ENCODE data around the gene NOSIP.

NOSIP gene

DNA sequence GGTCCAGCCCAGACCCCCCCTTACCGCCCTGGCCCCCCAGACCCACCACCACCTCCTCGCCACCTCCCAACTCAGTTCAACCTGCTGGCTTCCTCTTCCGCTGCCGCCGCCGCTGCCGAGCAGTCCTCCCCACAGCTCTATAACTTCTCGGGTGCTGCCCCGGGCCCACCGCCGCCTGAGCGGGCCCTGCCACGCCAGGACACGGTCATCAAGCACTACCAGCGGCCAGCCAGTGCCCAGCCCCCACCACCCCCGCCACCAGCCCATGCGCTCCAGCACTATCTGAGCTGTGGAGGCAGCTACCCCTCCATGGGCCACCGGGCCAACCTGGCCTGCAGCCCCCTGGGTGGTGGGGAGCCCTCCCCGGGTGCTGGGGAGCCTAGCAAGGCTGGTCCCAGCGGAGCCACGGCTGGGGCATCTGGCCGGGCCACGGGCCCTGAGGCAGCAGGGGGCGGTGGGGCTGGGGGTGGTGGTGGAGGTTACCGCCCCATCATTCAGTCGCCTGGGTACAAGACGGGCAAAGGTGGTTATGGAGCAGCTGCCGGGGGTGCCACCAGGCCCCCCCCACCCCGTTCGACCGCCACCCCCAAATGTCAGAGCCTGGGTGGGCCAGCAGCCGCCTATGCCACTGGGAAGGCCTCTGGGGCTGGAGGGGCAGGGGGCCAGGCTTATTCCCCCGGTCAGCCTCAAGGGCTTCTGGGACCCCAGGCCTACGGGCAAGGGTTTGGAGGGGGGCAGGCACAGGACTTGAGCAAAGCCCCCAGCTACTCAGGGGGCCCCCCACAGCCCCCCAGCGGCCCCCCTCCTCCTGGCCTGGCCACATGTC is 14.8 kb upstream of the NOSIP start:
- DNase-seq, result no peak

DNA sequence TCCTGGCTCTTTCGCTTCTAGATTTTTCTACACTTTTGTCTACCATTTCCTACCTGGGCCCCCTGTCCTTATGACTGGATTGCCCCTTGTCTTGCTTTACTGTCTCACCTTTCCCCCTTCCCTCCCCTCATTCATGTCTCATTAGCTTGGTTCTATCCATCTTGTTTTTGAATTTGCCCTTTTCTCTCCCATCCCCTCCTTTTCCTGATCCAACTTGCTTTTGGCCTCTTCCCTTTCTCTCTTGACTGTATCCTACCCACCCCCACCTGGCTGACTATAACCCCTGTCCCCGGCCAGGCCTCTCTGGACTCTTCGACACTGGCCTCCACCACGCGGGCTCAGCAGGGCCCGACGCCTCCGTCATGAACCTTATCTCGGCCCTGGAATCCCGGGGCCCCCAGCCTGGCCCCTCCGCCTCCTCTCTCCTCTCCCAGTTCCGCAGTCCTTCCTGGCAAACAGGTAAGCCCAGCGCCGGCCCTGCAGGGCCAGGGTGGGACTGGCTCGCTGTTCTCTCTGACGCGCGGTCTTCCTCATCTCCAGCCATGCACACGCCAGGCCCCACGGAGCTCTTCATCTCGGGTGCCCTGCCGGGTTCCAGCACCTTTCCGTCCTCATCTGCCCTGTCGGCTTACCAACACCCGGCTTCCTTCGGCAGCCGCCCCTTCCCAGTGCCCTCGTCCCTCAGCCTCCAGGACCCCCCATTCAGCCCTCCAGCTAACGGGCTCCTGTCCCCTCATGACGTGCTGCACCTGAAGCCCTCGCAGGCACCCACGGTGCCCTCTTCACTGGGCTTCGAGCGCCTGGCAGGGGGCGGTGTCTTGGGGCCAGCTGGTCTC is 14.0 kb upstream of the NOSIP start:
- no peak for DNase-seq

DNA sequence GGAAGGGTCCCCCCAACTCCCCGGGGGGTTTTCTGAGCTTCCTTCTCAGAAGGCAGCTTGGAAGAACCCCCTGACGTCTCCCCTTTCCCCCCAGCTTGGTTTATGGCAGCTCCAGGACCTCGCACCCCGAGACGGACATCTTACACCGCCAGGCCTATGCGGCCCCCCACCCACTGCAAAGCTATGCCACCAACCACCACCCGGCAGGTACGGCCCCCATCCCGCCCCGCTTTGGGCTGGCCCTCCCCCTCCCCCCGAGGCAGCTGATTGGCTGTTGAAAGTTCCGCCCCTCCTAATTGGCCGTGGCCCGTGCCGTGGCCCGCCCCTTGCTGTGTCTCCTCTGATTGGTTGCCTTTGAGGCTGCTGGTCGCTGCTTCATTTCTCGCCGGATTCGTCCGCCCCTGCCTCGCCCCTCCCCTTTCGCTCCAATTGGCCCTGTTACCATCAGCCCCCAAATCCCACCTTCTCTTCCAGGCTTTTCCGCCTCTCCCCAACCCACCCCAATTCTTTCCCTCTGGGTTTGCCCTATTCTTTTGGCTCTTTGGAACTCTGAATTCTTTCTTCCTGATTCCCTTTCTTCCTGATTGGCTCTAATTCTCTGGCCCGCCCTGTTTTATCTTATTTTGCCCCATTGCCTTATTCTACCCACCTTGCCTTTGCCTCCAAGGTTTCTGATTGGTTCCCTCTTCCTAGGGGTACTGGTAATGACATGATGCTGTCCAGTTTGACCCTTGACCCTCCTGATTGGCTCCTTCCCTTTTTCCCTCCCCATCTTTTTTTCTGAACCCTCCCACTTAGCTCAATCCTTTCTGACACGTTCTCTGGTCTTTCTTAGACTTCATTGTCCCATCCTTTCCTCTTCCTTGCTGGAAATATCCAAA is 13.1 kb upstream of the NOSIP start:
- DNase-seq, result peak; percentile 71

DNA sequence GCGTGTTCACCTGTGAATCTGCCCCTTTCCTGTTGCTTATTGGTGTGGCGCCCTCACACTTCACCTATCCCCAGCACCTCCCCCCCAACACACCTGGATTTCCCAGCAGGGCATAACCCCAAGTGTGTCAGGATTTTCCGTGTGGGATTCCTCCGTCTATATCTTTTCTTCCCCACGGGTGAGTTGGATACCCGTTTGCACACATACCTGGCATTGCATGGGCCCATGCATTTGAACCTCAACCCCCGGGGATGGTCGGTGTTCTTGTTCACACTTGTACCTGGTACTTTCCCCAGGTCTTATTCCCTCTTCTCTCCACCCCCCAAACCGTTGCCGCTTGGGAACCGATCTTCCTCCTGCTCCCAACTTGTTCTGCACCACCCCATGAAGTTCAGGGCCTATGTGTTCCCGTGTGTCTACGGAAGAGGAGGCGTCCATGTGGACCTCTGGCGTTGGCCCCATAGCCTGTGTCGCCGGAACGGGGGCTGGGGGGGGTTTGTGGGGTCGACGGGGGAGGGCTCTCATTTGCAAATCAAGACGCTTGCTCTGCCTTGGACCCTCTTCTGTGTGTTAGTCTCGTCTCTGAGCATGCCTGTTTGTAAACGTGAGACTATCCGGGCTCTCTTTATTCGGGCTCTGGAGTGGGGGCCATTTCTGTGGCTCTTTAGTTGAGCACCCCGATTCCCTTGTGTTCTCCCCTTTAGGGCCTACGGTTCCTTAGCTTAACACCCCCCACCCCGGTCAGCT is 12.3 kb upstream of the NOSIP start:
- no peak for DNase-seq

DNA sequence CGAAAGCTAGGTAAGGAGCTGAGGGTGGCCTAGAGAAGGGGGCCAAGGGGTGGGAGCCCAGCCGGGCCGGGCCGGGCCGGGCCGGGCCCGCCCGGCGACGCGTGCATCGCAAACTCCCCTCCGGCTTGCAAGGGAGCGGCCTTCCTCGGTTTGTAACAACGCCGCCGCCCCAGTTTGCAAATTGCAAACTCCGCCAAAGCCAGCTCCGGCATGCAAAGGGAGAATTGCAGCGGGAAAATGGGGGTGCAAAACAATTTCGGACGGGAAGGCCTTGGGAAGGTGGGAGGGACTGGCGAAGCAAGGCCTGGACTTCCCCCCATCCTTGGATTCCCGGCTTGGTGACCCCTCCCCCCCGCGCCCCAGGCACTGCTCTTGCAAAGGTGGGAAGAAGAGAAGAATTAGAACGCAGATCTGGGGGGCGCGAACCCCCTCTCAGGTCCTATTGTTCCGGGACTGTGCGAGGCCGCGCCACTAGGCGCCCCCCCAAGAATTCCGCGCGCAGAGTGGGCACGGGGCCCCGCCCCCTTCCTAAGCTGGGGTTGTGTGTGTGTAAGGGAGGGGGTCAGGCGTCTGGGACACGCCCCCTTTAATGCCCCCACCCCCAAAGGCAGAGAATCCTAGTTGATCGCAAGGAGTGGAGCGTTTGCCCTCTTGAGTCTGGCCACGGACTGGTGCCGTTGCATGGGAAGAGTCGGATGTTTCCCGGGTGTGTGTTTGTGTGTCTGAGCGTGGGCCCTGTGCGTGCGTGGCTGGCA is 11.6 kb upstream of the NOSIP start:
- no peak for DNase-seq

DNA sequence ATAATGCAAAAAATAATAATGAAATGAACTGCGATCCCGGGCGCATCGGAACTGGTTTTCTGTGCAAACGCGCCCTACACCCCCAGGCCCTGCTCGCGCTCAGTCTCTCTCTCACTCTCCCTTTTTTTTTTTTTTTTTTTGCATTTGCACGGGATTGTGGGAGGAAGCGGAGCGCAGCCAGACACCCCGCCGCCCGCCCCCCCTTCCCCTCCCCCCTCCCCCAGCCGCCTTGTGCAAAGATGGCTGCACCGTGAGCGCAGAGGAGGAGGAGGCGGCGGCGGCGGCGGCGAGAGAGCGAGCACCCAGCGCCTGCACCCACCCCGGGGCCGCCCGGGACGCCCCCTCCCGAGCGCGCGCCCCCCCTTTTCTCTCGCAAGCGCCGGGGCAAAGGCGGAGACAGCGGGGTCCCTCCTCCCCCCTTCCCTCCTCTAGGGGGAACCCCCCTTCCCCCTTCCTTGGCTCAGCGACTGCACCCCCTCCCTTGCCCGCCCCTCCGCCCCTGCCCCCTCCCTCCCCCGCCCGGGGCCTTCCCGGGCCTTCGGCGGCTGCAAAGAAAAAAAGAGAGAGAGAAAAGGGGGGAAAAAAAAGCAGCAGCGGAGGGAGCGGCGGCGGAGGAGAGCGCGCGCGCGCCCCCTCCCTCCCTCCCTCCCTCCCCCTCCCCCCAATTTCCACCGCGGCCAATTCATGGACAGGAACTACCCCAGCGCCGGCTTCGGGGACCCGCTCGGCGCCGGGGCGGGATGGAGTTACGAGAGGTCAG is 10.8 kb upstream of the NOSIP start, which contains the start of gene PRR12:
PRR12 (plus strand) TSS at position 212 of the 760 bp plus-strand sequence; CDS start at position 685, 473 bp downstream.
- peak; percentile 61 for DNase-seq

DNA sequence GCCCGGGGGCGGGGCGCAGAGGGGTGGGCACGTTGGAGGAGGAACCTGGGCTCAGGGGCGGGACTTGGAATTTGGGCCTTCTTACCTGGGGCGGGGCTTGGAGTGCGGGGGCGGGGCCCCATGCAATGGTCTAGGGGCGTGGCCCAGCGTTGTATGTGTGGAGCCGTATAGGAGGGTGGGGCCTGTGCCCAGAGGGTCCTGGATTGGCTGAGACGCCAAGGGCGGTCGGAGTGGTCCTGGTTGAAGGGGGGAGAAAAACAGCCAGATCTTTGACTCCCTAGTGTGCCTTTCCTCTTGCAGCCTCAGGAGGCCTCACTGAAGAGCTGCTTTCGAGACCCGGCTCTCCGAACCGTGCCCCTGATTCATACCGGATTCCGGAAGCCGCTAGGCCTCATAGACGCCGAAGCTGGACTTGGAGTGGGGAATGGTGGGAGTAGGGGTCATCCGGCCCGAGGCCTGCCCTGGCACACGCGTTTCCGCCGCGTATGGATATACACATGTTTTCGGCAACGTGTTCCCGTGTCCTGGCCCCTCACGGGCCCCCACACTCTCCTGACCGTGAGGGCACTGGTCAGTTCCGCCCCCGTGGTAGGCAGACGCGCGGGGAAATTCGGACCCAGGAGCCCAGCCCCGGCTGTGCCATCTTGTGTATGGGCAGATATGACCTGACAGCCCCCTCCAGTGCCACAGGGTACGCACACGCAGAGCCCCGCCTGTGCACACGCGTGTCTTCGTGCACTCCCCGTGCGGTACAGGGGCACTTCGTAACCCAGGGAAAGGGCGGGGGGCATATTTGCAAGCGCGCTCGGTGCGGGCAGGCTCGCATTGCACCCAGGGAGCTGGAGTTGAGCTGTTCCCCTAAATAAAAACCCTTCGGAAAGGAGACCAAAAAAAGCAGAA is 10.0 kb upstream of the NOSIP start:
- DNase-seq, result peak; percentile 81

DNA sequence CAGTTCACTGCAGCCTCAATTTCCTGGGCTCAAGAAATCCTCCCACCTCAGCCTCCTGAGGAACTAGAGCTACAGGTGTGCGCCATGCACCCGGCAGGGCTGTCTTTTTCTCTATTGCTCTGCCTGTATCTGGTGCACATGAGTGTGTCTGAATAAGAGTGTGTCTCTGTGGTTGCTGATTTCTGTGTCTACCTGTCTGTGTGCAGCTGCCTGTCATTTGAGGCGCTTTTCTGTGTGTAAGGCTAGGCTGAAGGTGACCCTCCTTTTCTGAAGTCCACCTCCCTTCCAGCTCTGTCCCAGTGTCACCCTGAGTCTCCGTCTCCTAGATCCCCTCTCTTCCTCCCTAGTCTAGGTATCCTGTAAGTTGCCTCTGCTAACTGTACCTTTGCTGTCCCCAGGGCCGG is 9.1 kb upstream of the NOSIP start:
- no peak for DNase-seq

DNA sequence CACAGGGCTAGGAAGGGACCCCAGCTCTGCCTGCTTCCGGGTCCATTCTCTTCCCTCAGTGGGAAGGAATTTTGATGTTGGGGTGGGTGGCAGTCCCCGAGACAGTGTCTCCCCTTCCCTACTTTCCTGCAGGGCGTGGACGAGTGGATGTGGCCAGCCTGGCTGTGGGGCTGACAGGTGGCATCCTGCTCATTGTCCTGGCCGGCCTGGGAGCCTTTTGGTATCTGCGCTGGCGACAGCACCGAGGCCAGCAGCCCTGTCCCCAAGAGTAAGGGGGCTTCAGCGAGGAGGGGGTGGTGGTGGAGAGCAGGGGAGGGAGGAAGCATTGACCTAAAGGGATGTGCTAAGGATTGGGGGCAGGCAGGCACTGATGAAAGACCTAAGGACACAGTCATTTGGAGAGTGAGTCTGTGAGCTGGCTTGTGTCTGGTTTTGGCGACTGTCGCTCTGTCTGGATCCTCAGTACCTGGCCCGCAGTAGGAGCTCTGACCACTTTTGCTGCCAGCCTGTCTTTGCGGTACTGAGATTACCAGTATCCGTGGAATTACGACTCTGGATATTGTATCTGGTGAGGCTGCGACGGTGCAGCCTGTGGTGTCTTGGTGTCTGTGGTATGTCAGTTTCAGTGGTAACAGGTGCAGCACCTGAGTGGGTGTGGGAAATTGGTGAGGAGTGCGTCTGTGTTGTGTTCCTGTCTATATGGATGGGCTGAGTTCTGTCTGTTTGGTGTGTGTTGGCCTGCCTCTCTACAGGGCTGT is 8.2 kb upstream of the NOSIP start:
- no peak for DNase-seq

DNA sequence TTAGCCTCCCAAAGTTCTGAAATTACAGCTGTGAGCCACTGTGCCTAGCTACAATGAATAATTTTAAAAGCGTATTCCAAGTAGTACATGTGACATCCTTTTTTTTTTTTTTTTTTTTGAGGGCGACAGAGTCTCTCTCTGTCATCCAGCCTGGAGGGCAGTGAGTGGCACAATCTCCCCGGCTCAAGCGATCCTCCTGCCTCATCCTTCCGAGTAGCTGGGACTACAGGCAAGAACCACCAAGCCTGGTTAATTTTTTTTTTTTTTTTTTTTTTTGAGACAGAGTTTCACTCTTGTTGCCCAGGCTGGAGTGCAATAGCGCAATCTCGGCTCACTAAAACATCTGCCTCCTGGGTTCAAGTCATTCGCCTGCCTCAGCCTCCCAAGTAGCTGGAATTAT is 6.9 kb upstream of the NOSIP start:
- DNase-seq, result no peak

DNA sequence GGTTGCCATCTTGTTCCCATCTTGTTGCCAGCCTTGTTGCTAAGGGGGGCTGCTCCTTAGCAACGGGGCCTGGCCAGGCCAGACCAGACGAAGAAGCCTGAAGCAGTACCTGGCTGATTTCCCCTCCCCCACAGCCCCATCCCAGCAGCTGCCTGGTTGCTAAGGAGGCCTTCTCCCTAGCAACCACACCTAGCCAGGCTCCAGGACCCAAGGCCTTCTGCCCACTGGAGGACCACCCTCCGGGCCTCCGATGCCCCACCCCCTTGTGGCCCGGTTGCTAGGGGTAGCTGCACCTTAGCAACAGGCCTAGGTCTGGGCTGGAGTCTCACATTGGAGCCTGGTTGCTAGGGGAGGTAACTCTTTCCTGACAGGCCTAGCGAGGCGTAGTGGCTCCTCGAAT is 4.7 kb upstream of the NOSIP start:
- no peak for DNase-seq

DNA sequence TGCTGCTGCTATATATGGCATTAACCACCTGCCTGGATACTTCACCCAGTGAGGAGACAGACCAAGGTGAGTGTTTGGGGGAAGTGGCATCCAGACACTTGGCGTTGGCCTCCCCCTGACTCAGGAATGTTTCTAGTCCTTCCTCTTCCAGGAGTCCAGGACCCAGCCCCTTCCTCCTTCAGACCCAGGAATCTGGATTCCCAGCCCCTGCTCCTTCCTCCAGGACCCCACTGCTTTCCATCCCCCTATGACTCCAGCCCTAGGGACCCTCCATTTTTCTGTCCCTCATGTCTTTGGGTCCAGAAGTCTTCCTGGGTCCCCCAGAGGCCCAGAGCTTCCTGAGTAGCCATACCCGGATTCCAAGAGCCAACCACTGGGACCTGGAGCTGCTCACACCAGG is 2.9 kb upstream of the NOSIP start:
- no peak for DNase-seq

DNA sequence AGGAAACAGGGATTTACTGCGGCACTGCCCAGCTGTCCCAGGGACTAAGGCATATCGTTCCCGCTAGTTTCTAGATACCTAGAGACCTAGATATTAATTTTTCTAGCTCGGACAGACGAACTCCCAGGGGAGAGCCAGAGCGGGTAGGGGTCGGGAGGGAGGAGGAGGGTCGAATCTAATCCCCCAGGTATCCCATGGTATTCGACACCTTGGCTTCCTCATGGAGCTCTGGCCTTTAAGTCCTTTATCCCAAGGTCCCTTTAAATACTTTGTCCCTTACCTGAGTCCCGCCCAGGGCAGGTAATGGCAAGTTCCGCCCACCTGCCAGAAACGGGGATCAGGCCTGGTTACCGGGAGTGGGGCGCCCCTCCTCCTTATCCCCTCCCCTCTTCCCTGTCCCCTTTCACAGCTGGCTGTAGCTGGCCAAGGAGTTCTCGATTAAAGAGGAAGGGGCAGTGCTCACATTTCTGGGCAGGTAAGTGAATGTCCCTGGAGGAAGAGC is 702 bp upstream of the NOSIP start, which contains the start of gene PRRG2:
PRRG2 (plus strand) TSS at position 310 of the 502 bp plus-strand sequence. CDS start 1,904 bp downstream, outside the sequence.
- DNase-seq, result no peak

DNA sequence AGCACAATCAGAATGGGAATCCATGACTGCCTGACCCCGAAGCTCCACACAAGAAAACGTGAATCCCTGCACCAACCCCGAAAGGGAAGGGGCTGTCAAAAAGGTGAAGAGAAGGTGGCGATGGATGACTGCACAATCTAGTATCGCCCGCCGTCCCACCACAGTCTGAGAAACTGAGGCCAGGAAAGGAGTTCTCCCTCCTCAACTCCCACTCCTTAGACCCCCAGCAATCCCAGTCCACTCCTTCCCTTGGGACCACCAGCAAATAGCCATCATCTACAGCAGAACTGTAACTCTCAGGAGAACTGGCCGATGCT is 451 bp downstream of the NOSIP start:
- no peak for DNase-seq

DNA sequence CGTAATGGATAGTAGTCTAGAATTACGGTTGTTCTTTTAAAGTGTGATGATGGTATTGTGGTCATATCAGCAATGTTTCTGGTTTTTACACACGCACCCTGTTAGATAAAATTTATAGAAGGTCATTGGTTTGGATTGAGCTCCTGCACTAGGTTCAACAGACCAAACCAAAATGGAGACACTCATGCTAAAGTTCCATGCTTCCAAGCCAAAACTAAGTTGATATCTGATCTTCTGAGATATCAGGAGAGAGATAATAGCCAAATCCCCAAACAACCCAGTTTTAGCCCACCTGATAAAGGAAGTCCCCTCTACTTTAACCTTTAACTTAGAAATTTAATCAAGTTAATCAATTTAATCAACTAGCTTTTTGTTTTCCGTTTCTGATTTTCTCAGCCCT is 1.2 kb downstream of the NOSIP start:
- no peak for DNase-seq

DNA sequence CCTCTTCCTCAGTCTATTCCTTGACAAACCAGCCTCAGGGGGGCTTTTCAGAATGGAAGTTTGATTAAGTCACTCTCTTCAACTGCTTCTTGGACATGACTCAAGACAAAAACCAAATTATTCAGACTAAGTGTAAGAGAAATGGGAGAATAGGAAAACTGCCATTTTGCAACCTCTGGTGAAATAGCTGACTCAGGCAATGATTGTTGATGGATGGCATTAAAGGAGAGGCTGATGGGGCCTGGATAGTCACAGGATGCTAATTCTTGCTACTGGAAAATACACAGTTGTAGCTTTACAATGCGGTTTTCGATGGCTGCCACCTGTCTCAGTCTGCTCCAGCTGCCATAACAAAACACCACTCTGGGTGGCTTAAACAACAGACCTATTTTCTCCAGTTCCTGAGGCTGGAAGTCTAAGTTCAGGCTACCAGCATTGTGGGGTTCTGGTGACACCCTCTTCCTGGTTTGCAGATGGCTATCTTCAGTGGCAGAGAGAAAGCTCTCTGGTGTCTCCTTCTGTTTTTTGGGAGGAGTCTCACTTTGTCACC is 6.1 kb downstream of the NOSIP start:
- no peak for DNase-seq

DNA sequence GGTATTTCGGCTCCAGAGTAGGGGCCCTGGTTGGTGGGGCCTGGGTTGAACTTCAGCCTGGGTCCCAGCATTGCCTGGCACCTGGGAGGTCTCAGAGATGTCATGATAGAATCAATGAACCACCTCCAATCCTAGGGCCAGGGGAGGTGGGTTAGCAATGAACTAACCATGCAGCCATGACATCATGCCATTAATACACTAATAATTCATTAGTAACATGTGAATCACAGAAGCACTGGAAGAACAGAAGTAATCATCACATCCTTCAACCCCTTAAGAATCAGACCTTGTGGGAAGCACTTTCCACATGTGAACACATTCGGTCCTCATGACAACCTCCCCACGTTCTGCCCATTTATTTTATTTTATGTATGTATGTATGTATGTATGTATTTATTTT is 6.9 kb downstream of the NOSIP start:
- DNase-seq, result no peak

DNA sequence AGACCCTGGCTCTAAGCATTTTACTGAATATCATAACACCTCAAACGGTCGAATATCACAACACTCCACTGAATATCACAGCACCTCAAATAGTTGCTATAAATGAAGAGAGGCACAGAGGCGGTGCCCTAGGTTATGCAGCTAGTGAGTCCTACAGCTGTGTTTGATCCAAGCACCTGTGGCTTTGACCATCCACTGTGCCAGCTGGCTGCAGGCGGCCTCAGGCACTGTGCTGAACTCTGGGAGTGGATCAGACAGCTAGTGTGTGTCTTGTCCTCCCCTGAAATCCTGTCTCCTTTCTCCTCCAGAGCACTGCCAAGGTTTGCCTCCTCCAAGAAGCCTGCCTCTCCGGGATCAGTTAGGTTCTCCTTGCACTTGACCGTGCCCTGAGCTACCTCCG is 7.3 kb downstream of the NOSIP start:
- no peak for DNase-seq

Data from activated gamma-delta T cell (primary cell).